NCI-H526 treated with DMSO at 0.1 percent for 48 hours (cell line): ENCODE data around the gene ZNF784.

Source experiments
- DNase-seq: peaks from one replicate; lab custom pipeline; 2025; lab: John Stamatoyannopoulos, UW

The ZNF784 gene

GRCh38 chr19:55643003-55643886 lies 18.9 kb upstream of the ZNF784 start, which contains the start of gene ZNF581:
Gene ZNF581, plus strand, starts transcription at chr19:55643649. Its CDS starts 923 bp downstream, at chr19:55644572.
- DNase-seq, result peak; percentile 74

- DNase-seq, result peak; percentile 37
Measured at GRCh38 chr19:55642153-55643002, 18.0 kb upstream of the ZNF784 start.

DNA sequence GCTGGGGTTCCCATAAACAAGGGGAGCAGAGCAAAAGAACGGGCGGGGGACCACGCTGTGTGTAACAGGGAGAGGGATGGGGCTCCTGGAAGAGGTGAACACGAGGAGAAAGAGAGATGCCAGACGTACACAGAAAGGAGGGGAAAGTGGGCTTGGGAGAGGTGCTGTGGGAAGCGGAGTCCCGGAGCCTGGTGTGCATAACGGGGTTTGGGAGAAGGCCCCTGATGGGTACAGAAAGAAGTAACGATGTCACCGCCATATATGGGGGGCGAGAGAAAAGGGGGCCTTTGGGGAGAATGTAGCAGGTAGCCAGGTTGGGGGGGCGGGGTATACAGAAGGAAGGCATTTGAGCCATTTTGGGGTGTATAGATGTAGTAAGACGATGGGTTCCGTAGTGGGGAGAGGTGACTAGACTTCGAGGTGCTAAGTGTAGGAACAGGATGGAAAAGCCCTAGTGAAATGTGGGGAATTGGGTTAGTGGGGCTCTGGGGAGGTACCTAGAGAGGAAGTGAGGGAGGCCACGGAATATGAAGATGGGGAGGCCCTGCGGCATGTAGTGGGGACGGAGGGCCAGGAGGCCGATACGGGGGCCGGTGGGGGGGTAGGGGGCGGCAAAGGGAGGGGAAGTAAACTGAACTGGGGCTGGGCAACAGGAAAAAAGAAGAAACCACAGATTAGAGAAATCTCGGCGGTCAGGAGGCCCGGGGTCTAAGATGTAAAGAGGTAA lies 17.2 kb upstream of the ZNF784 start:
- peak; percentile 50 for DNase-seq

GRCh38 chr19:55640577-55641425 lies 16.4 kb upstream of the ZNF784 start, which contains the start of gene ZNF580:
Gene ZNF580, plus strand, starts transcription at chr19:55641002. Its CDS starts 1,507 bp downstream, at chr19:55642509.
- DNase-seq, result peak; percentile 55

DNA sequence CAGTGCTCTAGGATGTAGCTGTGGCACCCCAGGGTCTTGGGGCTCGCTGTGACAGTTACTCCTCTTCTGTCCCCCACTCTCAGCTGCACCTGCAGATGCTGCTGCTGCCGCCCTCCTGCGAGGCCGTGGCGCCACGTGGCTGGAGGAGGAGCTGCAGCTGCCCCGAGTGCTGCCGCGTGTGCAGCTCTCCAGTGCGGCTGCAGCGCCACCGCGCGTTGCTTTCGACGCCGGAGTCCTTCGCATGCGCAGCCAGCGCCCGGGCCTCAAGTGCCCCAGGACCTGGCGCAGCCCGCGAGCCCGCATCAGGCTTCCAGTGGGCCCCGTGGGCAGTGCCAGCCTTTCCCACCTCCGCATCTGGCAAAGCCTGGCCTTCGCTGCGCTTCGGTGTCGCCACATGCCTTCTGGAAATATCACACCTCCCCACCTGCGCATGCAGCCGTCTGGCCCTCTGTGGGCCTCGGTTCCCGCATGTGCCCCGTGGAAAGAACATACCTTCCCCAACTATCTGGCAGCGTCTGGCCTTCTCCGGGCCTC lies 15.7 kb upstream of the ZNF784 start:
- DNase-seq, result peak; percentile 57

GRCh38 chr19:55638864-55639359 lies 14.5 kb upstream of the ZNF784 start:
- no peak for DNase-seq

DNA sequence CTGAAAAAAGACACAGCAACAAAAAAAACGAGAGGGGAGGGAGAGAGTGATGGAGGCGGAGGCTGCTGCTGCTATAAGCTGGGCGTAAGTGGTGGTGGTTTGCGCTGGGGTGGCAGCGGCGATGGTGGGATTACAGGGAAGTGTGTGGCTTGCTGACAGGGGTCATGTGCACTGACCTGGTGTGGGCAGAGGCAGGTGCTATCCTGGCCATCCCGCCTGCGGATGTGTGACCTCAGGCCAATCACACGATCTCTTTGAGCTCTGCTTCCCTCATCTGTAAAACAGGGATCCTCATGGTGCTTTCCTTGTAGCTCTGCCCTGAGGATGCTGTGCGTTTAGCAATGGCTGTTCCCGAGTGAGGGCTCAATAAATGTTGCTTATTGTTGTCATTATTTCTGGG lies 13.2 kb upstream of the ZNF784 start:
- DNase-seq, result no peak

- DNase-seq, result no peak
Measured at GRCh38 chr19:55636723-55637122, 12.4 kb upstream of the ZNF784 start.

DNA sequence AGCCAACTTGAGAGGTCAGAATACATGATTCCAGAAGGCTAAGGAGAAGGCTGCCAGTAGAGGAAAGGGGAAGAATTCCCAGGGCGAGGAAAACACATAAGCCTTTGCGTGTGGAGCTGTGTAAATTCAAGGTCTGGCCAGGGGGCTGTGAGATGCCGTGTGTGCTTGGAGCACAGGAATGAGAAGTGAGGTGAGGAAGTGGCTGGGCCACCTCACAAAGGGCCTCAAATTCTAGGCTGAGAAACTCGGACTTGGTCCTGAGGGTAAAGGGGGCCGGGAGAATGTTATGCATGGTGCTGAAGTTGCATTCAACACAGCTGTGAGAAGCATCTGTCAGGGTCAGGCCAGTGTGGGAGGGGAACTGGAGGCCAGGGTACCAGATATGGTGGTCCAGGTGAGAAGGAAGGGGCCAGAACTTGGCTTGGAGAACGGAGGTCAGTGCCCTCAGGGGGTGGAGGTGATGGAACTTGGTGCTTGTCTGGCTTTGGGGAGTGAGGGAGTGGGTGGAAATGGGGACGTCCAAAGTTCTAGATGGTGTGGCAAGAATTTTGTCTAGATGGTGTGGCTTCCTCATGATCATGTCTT lies 11.6 kb upstream of the ZNF784 start:
- no peak for DNase-seq

- DNase-seq, result no peak
Measured at GRCh38 chr19:55635334-55635717, 11.0 kb upstream of the ZNF784 start.

- no peak for DNase-seq
Measured at GRCh38 chr19:55633861-55634260, 9.5 kb upstream of the ZNF784 start.

DNA sequence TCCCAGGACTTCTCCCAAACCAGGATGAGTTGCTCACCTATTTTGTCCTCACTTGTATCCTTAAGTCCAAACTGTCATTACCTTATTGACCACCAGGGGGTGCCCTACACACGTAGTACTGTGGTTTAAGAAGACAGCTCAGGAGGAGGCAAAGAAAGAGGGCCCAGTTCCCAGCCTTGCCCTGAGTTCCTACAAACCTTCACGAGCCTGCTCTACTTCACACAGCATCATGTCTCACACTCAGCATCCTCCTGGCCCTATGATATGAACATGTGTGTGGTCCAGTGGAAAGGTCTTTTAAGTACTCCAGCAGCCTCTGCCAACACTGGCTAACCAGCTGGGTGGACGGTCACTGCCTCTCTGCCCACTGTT lies 8.1 kb upstream of the ZNF784 start:
- peak; percentile 80 for DNase-seq

DNA sequence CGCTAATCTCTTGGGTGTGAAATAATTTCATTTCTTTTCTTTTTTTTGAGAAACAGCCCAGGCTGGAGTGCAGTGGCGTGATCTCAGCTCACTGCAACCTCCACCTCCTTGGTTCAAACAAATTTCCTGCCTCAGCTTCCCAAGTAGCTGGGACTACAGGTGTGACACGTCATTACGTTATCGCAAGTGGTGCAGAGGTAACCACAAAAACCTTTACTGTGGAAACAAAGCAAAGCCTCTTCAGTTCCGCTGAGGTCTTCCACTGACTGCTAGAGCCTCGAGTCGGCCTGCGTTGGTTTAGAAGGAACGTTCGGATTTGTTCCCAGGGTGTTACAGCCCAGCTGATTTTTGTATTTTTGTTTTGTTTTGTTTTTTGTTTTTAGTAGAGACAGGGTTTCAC lies 2.0 kb upstream of the ZNF784 start:
- DNase-seq, result no peak

DNA sequence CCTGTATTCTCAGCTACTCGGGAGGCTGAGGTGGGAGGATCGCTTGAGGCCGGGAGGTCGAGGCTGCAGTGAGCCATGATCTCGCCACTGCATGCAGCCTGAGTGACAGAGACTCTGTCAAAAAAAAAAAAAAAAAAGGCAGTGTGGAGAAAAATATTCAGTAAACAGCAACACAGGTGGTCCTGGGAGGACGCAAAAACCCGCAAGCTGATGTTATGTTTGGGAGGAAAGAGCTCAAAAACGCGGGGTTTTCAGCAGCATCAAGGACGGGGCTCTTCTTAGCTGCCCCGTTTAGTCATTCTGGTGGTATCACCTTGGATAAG lies 599 bp upstream of the ZNF784 start:
- no peak for DNase-seq

GRCh38 chr19:55623561-55623960 lies 805 bp downstream of the ZNF784 start:
- DNase-seq, result no peak

- DNase-seq, result no peak
Measured at GRCh38 chr19:55623130-55623529, 1.2 kb downstream of the ZNF784 start.

DNA sequence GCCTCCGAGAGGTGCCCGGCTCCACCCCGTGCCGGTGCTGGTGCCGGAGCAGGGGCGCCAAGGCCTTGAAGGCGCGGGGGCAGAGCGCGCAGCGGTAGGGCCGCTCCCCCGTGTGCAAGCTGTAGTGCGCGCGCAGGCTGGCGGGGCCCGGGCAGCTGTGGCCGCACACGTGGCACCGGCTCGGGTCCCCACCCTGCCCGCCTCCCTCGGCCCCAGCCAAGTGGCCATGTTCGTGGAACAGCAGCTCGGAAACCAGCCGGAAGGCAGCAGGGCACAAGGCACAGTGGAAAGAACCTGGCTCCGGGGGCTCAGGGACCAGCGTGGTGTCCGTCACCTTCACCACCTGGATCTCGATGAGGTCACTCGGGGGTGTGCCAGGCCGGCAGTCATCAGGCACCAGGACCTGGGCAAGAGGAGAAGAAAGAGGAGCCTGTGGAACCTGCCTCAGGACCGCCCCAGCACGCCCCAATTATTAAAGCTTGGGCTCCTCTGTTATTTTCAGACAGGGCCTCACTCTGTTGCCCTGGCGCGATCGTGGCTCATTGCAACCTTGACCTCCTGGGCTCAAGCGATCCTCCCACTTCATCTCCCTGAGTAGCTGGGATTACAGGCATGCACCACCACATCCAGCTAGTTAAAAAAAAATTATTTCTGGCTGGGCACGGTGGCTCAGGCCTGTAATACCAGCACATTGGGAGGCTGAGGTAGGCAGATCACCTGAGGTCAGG lies 2.0 kb downstream of the ZNF784 start:
- no peak for DNase-seq

DNA sequence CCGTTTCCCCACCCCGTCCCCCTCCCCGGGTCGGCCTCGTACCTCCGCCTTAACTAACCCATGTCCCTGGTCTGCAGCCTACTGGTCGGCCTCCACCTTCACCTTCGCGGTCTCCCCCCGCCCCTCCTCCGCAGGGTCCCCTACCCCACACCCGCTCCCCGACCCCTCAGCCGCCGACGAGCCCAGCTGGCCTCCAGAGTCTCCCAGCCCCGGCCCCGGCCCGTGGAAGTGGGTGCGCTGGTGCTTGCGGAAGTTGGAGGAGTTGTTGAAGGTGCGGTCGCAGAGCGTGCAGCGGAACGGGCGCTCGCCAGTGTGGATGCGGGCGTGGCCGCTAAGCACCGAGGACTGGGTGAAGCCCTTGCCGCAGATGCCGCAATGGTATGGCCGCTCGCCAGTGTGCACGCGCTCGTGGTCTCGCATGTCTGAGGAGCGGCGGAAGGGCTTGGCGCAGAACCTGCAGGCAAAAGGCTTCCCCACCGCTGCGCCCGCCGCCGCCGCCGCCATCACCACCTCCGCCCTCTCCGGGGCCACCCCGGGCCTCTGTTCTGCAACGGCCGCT lies 2.6 kb downstream of the ZNF784 start:
- no peak for DNase-seq

DNA sequence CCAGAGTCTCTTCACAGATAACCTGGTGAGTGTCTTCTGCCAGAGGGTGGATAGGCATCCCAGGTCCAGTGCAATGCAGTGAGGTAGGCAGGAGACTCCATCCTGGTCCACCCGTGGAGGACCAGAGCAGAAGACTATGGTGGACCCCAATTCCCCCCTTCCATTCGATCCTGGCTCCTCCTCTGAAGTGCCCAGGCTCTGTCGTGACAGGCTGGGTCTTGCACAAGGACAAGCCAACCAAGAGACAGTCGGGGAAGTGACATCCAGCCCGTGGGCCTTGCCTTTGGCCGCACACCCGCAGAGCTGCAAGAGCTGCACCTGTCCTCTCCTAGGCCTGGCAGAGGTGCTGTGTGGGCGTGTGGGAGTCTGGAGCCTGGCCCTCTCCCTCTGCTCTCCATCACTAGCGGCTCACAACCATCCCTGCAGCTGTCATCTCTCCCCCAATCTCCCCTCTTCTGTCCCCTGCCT lies 3.1 kb downstream of the ZNF784 start:
- no peak for DNase-seq
